Germinal center (tissue), 1 donor: ENCODE data around the gene COL23A1.
"Not testable (repeated sequence)": the region's sequence is repeated elsewhere in the genome, so short reads cannot be mapped to it uniquely, and the experiment has no call there.

Experiments used
- DNase-seq: peaks from one replicate; pipeline ENCODE4 v3.0.0; 2012; ENCODE audit warnings: mixed read lengths, low spot score

The COL23A1 gene

GRCh38 chr5:178376921-178377582 is 213.1 kb downstream of the COL23A1 start:
- DNase-seq: no peak

DNA sequence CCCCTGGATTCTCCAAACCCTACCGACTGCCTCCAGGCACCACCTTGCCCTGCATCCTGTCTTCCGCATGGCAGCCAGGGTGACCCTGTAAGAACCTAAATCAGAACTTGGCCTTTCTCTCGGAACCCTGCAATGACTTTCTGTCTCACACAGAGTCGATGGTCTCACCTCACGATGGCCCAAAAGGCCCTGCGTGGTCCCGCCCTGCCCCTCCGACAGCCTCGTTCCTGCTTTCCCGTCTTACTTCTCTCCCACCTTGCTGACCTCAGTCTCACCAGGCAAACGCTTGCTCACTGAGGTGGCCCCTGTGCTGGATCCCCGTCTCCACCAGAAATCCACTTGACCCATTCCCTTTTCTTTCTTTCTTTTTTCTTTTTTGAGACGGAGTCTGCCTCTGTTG is 214.8 kb downstream of the COL23A1 start:
- DNase-seq: no peak

- DNase-seq: no peak
Observed at GRCh38 chr5:178373711-178374110, 216.5 kb downstream of the COL23A1 start.

DNA sequence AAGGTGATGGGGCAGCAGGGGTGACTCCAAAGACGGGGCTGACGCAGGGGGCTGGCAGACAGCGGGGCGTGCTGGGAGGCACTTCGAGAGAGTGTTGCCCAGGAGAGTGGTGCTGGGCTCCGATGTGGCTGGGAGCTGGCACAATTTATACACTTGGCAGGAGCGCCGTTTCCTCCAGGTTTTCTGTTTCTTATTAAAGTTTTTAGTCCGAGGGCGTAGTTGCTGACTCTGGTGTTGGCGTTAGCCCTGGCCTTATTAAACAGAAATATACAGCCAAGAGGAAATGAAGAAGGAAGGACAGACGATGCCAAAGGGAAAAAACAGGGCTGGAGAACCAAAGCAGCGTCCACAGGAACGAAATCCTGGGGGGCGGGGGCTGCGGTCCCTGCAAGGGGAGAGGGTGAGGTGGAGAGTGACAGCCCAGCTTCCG is 218.0 kb downstream of the COL23A1 start:
- no peak for DNase-seq

DNA sequence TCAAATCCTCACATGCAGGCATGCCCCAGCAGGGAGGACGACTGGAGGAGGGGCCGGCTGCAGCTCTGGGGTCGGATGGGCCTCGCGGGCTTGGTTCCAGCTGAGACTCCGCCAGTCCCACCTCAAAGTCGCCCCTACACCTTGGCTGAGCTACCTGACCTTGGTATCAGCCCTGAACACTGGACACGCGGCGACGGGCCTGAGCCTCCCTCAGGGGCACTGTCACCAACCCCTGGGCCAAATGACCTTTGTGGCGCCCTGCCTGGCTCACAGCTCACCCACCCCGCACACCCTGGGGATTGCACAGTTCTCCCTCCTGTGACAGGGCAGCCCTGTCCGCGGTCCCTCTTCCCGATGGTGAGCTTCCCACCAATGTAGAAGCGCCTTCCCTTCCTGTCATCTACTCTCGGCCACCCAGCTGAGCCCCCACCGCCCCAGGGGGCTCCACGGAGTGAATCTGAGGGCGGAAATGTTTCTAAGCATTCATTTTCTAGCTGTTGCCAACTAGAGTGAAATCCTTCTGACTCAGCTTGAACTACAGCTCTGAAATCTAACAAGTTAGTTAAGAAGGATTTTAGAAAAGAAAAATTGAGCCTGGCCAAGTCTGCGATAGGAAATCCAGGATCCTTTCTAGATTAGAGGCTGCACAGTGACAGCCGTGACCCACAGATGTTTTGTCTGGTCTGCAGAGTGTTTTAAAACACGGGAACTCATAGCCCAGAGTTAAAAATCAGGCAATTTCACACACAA is 218.7 kb downstream of the COL23A1 start:
- no peak for DNase-seq

DNA sequence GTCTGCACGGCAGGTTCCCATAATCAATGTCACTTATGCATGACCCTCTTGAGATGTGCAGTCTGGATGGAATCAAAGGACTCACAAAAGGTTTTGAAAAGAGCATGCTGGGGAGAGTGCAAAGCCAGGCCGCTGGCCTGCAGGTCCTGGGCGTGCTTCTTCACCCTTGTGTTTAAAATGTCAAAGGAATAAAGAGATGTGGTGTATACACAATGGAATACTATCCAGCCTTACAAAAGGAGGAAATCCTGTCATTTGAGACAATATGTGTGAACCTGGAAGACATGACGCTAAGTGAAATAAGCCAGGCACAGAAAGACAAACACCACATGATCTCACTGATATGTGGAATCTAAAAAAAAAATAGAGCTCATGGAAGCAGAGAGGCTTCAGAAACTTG is 220.1 kb downstream of the COL23A1 start:
- DNase-seq: no peak

DNA sequence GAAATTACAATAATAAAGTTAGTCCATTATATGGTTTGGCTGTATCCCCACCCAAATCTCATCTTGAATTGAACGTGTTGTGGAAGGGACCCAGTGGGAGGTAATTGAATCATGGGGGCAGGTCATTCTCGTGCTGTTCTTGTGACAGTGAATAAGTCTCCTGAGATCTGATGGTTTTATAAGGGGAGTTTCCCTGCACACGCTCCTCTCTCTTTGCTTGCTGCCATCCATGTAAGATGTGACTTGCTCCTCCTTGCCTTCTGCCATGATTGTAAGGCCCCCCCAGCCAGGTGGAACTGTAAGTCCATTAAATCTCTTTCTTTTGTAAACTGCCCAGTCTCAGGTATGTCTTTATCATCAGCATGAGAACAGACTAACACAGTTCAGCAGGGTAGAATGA is 220.7 kb downstream of the COL23A1 start:
- DNase-seq: not testable (repeated sequence)

GRCh38 chr5:178368716-178369300 is 221.4 kb downstream of the COL23A1 start:
- no peak for DNase-seq

GRCh38 chr5:178368274-178368673 is 221.9 kb downstream of the COL23A1 start:
- DNase-seq: no peak

DNA sequence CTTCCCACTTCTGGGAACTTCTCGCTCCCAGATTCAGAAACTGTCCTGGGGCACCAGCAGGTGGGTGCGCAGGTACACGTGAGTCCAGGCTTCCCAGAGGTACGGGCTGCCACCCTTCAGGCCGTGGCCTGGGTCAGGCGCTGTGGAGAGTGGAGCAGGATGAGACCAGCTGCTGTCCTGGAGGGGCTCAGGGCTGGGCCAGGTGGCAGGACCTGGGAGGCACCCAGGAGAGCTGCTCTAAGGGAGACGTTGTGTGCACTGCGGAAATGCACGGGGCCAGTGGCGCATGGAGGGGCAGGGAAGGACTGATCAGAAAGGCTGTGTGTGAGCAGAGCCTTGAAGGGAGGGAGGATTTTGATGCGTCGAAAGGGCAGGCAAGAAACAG is 222.5 kb downstream of the COL23A1 start:
- no peak for DNase-seq

DNA sequence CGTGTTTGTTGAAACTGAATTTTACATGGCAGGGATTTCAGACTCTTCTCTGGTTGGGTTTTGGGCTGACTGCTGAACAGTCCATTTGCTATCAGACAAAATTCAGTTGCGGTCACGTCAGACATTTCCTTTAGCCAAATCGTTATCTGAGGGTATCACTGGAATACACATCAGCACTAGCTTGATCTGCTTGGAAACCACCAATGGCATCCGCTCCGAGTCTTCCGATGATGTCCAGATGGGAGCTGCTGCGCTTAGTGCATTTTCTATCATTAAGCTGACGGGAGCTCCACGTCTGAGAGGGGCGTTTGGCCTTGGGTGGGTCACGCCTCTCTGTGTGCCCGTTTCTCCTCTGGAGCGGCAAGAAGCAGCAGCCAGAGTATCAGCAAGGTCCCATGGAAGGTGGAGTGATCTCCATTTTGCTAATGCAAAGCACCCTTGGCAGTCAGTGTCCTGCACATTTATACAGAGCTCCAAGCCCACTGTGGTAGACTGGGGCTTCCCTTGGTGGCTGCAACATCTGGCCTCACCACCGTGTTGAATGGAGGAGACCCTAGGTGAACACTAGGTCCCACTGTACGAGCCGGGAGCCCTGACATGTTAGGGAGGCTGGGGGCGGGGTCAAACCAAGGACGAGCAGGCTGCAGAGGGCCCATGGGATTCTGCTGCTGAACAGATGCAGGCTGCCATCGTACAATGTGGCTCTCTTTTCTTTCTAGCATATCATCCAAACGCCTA is 223.0 kb downstream of the COL23A1 start:
- no peak for DNase-seq

GRCh38 chr5:178365501-178366440 is 224.4 kb downstream of the COL23A1 start:
- DNase-seq: no peak

- no peak for DNase-seq
Observed at GRCh38 chr5:178364326-178364675, 225.9 kb downstream of the COL23A1 start.

DNA sequence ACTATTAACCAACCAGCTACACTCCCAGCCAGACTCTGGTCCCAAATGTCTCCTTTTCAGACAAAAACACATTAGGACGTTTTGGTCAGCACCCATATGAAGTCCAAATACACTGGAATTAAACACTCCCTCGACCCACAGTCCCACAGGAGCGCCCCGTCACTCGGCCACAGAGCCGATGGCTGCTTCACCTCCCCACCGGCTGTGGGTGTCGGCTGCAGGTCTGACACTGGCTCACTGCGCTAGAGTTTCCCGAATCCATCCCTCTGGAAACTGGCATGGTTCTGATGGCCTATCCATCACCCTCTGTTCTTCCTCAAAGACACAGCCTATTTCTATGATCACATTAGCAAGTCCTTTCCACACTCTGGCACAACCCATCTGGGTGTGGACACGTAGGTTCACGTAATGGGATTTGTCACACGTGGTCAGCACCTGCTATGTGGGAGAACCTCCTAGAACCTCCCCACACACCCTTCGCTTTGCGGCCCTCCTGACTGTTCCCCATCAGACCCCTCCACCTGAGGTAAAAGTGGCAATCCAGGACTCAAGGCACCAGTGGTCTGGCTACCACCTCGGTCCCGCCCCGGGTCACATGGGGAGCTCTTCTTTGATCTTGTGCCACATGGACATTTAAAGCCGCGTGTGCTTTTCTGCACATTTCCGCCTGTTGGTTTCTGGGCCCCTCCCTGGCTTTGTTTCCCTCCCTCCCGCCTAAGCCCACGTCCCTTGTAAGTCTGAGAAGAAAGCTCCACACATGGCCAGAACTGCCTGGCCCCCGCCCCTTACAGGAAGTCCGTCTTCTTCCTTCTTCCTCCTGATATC is 226.5 kb downstream of the COL23A1 start:
- no peak for DNase-seq

DNA sequence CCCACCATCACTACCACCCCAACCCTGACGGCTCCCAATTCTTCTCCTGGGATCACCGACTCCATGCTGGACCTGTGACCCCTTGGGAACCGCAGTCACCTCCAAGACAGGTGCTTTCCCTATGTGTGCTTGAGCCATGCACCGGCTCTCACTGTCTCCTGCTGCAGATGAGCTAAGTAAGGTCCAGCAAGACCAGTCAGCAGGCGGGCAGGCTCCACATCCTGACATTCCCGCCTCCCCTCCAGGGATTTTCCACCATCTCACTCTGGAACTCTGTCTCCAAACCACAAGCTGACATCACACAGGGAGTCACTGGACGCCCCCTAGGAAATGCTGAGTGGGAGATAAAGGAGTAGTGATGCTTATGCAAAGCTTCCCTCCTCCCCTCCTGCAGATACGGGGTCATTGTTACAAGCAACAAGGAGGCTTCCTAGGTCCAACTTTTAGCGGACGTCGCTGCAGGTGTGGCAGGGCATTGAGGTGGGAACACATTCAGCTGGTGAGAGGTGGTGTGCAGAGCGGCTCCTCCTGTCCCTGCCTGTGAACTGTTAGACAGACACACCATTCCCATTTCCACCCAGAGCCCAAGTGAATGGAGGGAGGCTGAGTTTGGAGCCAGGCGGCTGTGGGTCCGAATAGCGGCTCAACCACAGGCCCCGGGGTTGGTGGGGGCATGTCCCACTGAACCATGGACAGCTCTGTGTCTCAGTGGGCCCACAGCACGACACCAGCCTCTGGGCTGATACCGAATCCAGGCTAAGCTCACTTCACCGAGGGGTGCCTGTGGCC is 228.3 kb downstream of the COL23A1 start:
- DNase-seq: no peak

- no peak for DNase-seq
Observed at GRCh38 chr5:178360926-178361235, 229.3 kb downstream of the COL23A1 start.

GRCh38 chr5:178360222-178360925 is 229.8 kb downstream of the COL23A1 start:
- DNase-seq: no peak

GRCh38 chr5:178359738-178360137 is 230.5 kb downstream of the COL23A1 start:
- DNase-seq: no peak

GRCh38 chr5:178357678-178358077 is 232.5 kb downstream of the COL23A1 start:
- no peak for DNase-seq
